ENCODE measurements around the gene EFCAB11.
A peak's percentile ranks its signal among the peaks of the same experiment; 100 is the strongest.

Gene EFCAB11

DNA sequence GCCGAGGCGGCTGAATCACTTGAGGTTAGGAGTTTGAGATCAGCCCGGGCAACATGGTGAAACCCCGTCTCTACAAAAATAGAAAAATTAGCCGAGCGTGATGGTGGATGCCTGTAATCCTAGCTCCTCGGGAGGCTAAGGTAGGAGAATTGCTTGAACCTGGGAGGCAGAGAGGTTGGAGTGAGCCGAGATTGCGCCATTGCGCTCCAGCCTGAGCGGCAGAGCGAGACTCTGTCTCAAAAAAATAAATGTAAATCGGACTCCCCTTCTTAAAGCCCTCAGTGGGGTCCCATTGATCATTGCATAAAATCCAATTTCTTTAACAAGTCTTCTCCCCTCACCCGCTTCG, 2.1 kb upstream of the EFCAB11 start:
- no peak for DNase-seq

DNA sequence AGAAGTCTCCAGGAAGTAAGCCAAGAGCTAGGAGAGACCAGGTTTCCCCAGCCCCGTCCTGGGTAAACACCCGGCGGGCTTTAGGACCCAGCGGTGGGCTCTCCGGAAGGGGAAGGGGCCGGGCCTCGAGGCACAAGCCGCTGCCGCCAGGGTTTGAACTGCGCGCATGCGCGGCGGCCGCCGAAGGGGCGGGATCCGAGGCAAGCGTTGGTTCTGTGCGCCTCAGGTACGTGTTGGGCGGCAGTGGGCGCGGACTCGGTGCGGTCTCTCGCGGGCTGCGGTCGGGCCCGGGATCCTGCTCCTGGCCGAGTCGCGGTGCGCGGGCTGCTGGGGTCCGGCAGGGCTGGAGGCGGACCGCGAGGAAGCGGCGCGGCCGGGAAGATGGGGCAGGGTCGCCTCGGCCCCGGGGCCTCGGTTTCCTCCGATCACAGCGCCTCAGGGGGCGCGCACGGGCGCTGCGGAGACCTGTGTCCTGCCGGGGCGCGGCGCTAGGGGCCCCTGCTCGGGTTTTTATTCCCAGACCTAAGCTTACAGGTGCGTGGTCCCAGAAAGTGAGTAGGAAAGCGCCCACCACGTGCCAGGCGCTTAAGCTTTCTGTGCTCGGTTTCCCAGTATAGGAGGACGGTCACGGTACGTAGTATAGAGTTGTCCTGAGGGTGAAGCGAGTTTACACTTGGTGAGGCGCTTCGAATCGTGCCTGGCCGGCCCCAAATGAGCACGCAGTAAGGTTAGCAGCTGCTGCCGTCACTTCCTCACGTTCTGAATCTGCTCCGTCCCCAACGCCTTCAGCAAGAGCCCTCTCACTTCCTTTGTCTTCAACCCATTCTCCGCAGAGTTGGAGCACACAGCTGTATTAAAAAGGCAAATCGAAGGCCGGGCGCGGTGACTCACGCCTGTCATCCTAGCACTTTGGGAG, 1.5 kb upstream of the EFCAB11 start, which contains the start of gene TDP1:
Gene TDP1 (plus strand): TSS at position 183 of the 916 bp plus-strand sequence. CDS start 7,188 bp downstream, outside the sequence.
- DNase-seq = peak; percentile 96

DNA sequence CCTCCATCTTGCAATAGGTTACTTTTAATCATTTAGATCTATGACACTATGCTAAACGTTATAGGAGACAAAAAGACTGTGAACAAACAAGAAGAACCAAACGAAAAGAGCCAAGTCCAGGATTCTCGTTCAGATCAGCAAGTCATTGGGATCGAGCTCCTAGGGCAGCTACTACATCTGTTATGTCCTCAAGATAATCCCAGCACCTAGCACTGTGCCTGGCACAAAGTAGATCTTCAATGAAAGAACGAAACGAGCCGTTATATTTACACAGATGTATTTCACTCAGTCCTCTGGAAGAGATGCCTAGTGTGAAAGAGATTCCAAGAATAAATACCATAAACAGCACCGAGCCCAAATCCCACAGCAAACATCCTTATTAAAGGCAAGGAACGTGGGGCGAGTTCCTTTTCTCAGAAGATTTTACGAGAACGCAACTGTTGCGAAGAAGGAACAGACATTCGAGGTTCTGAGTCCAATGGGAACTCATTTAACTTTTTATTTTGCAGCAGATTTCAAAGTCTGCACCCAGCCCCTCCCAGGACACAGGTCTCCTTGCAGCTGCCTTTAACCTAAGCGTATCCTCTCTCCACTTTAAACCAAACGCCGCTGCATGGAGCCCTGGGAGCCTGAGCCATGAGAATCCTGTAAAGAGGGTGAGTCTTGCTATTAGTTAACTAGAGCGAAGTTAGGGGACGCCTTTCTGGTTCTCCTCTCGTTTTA, 653 bp upstream of the EFCAB11 start:
- DNase-seq = peak in 1 of 2 experiments; percentile 57

DNA sequence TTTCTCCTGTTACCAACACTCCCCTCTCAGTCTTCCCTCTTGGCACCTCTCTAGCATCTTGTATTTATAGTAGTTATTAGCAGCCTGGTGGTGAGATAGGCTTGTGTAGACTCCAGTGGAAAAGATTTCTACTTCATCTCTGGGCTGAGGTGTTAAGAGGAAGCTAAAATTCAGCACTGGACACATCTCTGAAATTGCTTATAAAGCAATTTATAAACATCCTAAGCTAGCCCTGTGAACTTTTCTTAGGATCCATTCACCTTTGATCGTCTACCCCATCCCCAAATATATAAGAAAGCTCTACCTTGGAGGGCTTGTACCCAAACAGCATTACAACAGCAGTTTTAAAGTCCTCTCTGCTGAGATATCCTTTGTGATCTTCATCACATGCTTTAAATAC, 928 bp downstream of the EFCAB11 start:
- no peak for DNase-seq

DNA sequence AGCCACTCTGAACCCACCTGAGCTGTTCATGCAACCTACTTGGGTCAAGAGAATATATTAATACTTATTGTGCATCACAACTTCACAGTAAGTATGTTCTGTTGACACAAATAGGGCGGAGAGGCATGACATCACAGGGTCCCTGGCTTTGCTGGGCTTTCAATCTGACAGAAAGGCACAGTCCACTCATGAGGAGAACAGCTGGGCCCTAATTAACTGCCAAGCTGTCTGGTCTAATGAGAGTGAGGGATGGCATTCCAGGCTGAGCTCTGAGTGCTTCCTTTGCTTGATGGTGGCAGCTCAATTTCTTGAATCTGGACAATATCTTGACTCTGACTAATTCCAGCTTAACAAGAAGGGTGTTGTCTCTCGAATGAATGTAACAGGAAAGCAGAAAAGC, 2.0 kb downstream of the EFCAB11 start:
- DNase-seq = no peak

DNA sequence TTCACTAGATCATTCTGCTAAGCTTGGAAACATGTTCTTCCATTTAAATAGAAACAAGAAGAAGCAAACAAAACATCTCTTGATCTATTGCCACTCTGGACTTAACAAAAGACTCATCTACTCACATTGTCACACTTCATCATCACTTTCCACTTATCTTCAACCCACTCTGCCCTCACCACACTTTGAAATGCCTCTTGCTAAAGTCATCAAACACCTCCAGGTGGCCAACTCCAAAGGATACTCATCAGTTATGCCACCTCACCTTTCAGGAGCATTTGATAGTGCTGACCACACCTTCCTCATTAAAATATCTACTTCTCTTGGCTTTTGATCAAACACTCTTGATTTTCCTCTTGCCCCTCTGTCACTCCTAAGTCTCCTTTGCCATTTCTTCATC, 7.2 kb downstream of the EFCAB11 start:
- no peak for DNase-seq

DNA sequence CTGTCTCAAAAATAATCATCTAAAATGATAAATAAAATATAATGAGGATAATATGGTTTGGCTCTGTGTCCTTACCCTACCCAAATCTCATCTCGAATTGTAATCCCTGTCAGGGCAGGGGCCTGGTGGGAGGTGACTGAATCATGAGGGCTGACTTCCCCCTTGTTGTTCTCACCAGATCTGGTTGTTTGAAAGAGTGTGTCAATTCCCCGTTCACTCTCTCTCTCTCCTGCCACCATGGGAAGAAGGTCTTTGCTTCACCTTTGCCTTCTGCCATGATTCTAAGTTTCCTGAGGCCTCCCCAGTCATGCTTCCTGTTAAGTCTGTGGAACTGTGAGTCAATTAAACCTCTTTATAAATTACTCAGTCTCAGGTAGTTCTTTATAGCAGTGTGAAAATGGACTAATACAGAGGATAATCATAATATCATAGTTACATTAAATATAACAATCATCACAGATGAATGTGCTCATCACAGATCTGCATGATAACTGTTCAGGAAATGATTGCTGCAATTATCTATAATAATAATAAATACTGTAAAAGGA, 12.6 kb downstream of the EFCAB11 start:
- no peak for DNase-seq

DNA sequence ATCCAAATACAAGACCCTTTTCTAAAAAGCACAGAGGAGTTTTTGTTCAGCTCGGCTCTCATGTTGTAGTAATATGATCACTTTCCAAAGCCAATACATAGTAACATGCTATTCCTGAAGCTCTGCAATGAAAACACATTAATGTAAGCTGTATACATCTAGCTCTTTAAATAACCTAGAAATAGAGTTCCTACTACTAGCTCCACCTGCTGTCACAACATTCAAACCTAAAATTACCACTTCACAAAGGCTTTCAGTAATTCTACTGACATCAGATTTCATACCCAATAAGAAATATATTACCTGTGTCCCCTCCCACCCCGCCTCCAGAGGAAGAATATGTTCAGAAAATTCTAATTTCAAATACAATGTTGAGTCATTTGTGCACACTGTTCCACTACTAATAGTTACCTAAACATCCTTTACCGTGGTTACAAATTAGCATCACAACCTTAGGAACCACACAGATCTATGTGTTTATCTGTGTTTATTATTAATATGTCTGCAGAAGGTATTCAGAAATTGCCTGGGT, 17.8 kb downstream of the EFCAB11 start:
- no peak for DNase-seq

DNA sequence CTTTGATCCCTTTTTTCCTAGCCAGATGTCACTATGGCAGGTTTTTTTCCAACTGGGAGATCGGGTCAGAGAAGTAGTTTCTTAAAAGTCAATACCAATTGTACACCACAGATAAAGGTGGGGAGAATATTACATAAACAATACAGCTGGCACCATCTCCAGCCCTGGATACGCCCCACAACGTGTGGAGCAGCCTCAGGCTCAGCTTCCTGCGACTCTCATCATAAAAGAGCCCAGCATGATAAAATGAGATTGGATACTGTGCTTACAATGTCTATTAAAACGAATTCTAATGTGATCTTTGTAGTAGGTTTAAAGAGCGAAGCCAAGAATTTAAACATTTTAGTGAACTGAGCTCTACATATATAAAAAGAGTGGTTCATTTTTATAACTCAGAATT, 21.5 kb downstream of the EFCAB11 start:
- no peak for DNase-seq

DNA sequence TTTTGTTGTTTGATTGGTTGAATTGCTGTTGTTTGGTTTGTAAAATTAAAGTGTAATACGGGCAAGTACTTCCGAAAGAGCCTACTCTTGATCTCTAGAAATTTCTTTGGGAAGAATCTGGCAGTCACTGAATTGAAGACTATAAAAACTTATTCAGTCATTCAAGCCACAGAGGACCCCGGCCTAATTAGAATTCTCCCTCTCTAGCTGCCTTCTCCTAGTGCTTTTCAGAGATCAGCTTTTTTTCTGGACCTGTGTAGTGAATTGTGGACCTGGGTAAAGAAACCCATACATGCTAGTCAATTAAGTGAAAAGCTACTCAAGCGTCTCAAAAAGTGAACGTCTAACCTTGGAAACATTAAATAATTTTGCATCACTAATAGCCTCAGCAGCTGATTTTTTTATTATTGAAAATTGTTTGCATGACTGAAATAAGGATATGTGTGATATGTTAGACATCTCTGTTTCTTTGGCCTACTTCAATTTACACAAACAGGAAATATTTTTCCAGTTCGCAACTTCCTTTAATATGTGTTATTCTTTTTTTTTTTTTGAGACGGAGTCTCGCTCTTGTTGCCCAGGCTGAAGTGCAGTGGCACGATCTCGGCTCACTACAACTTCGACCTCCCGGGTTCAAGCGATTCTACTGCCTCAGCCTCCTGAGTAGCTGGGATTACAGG, 27.2 kb downstream of the EFCAB11 start:
- no peak for DNase-seq

DNA sequence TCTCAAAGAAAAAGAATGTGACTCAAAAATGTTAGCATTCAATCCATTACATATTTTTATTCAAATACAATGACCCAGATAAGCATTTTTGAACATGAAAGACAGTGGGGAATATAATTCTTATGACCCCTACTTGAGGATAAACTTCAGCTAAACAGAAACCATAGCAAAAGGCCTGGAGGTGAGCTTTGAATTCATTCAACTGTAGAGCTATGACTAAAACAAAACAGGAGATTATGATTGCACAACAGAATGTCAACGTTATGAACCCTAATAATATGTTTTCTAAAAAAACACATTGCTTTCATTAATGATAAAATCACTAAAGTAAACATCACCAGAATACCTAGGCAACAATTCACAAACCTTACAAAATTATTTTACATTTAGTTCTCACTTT, 27.8 kb downstream of the EFCAB11 start:
- no peak for DNase-seq

DNA sequence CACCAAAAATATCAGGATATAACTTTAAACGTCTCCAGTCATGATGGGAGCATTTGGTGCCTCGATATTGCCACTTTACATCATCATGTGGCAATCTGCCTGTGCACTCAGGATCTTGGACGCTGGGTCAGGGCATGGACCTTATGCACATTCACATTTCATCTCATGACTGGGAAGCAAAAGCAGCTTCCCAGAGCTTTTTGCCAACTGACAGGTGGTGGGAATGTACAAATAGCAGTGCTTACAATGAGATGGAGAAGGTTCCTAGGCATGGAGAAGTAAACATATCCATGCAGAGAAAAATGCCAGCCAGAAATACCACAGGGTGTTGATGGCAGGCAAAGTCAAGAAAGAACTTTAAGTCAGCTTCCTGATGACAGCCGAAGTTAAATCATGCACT, 30.3 kb downstream of the EFCAB11 start:
- no peak for DNase-seq

DNA sequence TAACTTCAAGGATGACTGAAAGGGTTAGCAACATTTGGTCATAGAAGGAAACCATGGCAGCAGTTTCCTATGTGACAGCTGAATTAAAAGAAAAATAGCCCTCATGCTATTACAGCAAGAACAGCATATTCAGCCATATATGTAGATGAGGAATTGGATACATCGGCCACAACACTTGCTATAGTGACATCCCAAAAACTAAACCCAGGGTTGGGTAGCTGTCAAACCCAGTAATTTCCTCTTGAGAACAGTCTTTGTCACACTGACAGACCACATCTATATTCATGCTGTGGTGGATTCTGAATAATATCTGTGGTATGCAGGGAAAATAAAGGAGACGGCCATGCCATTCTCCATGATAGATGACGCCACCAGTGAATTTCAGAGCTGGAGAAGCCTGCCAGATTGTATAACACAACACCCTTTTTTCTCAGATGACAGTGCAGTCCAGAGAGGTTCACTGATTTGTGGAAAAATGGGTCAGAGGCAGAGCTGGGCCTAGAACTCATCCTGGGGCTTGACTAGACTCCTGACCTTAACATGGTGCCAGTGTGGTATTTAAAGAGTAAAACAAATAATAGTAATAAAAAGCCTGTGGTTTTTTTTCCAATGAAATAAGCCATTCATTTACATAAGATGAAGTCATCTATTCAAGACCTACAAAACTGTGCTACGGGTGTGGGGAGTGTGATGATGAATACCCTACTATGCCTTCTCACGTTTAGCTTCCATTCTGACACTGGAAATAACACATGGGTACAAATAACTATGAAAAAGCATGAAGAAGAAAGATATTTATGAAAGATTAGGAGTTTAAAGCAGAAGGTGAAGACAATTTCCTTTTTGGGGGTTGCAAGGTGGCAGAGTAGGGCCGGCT, 32.3 kb downstream of the EFCAB11 start:
- no peak for DNase-seq

DNA sequence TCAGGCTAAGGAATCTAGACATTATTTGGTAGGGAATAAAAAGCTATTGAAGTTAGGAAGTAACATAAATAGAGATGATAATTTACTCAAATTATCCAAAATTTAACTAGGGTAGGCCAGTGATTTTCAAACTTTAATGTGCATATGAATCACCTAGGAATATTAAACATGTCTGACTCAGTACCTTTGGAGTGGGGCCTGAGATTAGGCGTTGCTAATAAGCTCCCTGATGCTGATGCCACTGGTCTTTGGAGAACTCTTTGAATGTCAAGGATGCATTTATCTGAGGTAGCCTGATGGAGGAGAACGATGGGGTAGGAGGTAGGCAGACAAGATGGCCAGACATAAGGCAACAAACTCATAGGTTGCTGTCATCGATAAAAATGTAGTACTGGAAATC, 33.2 kb downstream of the EFCAB11 start:
- DNase-seq = no peak

DNA sequence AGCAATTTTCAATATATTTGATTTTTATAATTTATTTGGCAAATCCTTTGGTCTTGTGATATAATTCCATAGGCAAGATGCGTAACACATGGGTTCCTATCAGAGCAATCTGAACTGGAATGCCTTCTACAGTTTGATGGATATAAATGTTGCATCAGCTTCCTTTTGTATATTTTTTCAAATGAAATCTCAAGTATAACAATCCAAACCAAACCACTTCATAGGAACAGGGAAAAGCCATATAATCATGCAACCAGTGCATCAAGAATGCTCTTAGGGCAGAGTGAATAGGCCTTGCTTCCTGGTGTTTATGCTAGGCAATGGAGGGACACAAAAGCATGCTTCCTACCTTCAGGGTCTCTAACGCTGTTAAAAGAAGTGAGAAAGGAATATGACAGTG, 34.5 kb downstream of the EFCAB11 start:
- DNase-seq = no peak

DNA sequence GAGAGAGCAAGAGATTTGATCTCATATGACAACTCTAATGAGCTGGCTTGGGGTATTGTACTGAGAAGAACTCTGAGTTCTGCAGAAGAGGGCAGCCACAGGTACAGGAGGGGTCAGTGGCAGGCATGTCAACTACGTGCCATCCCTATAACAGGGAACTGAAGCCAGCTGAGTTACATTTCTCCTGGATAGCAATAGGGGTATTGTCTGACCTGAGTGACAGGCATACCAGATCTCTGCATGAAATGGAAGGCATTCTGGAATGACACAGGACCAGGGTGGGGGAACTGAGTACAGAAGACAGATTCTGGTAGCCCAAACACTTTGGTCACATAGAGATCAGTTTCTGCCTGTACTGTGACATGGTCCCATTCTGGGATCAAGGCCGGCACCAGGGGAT, 35.8 kb downstream of the EFCAB11 start:
- no peak for DNase-seq

DNA sequence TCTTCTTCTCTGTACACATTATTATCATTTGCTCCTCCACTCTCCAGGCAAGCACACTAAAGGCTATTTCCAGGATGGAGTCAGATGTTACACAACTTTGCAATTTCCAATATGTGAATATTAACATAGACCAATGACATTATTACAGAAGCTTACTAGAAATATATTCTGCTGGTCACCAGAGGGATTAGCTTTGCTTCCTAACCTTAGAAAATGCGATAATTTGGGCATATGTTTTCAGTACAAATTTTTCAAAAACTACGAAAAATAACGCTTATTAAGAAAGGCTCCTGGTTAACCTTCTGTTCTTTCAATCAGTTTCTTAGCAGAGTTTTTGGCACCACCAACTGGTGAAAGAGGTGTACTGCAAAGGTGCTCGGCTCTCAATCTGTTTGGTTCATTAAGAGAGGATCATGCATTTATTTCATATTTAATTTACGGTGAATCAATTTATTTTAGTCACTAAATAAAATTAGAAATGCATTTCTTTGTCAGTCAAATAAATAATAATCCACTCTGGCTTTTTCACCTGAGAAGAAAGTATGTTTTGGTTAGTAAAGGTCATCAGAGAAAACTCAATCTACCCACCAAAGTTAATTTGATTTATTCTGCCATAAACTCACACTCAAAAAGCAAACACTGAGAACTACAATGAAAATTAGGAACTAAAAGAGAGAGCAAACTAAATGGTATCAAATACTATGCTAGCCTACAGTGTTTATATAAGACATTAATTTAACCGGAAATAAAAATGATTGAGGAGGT, 39.2 kb downstream of the EFCAB11 start:
- DNase-seq = peak; percentile 26 to 71

DNA sequence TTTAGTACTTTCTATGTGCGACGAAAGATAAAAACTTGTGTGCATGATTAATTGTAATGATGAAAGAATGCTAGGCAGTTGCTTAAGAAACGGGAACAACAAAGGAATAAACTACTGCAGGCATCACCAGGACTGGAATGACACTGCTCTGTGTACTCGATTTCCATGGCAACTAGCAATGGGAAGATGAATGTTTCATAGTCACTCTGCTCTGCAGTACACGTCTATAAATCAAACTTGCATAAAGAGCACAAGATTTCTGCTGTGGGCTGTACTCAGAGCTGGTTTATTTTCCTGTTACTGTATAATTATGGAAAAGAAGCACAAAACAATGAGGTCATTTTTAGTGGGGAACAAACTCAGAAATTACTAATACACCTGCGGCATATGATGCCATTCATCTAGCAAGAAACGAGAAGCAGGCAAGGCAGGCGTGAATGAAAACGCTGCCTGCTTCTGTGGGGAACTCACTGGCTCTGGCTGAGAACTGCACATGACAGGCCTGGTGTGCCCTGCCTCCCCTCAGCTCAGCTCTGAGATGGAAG, 41.8 kb downstream of the EFCAB11 start:
- DNase-seq = no peak

DNA sequence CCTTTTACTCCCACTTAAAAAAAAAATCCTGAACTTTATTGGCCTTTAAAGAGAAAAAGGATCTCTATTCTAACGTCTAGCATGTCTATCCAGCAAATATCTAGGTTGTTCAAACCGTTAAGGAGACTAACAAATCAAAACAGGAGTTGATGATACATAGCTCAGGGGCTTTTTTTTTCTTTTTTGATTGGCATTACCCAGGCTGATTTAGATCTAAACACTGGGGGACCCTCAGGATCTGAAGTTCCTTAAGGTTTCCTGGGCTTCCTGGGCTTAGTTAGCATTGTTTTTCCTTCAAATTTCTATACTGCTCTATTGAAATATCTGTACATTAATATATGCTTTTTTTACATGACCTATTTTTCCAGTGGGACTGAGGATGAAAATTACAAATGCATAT, 42.3 kb downstream of the EFCAB11 start:
- DNase-seq = no peak

DNA sequence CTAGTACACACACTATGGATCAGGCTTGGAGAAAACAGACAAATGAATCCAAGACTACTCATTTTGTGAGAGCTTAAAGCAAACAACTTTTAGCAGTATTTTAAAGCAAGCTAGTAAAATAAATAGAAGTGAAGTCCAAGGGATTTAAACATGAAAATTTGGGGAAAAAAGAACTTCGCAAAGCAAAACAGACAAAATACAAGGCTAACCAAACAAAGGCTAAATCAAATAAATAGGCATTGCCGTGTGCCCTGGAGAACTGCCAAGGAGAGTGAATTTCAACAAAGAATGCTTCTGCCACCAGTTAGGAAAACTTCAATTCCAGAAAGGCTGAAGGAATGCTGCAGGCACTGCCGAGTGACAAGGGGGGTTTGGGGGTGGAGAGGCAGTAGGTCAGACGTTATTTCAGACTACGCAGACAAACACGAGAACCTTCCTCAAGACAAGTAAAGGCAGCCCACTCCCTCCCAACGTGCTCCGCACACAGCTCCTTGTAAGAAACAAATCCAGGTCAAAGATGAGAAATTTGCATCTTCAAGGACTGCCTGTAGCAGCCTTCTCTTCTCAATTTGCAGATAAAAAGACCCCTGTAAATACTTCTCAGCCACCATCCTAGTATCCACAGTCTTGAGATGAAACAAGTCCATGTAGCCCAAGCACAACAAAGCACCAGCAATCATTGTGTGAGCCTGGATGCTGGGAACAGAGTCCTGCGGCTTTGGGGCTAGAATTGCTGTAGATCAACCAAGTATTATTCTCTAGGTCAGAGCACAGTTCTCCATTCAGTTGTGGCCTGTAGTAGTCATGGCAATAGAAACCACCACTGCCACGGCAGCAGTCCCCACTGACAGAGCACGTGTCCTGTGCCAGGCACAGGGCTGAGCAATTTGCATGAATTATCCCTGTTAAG, 43.3 kb downstream of the EFCAB11 start:
- DNase-seq = no peak

All from NCI-H187 (cell line).